Muscle of arm (tissue), 12 donors: ENCODE data around the gene SPACA7. TPM values are rescaled to one million over a fixed set of nuclear protein-coding genes. Genes with fewer than 3 reads are reported as not detected.
A peak's percentile ranks its signal among the peaks of the same experiment; 100 is the strongest.
"Not testable (repeated sequence)": the region's sequence is repeated elsewhere in the genome, so short reads cannot be mapped to it uniquely, and the experiment has no call there.

Experiments used
- DNase-seq: peaks from one replicate; pipeline ENCODE4 v3.0.0-alpha.2; 2013
- polyA plus RNA-seq, 12 donors: library from polyadenylated mRNA; unstranded; fragments of 120-200 nt; gene quantifications; one replicate each; pipeline ENCODE4 v1.2.1, GENCODE V29; 2013; ENCODE audit not compliant: insufficient read length in 12 of 12

The SPACA7 gene
- polyA plus RNA-seq, 12 donors = not detected

DNA sequence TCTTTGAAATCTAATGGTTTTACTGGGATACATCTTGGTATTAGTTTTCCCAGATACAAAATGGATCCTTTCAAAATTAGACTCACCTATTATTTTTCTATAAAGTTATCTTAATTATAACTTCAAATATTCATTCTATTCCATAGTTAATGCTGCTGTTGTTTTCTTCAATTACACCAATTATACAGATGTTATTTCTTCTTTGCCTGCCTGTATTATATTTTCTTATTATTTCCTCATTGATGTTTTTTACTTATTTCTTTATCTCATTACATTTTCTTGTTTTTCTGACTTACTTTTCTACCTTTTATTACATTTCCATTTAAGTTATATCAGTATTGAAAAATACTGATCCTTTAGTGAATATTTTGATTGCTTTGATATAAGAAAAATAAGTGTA is 40.9 kb downstream of the SPACA7 start:
- no peak for DNase-seq

- no peak for DNase-seq
Observed at GRCh38 chr13:112424098-112424497, 47.9 kb downstream of the SPACA7 start.

DNA sequence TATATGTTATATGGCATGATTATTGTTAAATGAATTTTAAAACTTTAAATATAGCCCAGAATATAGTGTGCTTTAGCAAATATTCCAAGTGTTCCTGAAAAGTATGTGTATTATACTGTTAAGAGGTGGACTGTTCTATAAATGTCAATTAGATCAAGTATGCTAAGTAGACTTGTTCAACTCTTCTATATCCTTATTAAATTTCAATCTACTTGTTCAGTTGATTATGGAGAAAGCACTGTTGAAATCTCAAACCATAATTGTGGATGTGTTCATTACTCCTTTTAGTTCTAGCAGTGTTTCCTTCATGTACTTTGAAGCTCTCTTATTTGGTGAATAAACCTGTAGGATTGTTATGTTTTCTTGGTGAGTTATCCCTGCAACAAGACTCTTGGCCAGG is 52.5 kb downstream of the SPACA7 start:
- no peak for DNase-seq

DNA sequence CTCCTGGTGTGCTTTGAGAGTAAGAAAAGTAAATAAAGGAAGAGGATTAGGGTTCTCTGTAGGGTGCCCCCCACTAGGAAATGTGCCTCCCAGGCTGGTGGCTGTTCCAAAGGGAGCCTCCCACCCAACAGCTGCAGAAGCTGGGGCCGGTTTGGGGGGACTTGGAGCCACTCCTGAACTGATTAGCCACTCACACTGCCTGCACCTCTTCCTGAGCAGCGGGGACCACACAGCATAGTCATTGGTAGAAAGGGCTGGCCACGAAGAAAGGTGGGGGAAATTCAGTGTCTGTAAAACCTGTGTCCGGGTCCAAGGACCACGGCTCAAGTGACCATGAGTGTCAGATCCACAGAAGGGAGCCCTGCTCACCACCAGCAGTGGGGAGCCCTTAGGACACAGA is 55.6 kb downstream of the SPACA7 start:
- DNase-seq = no peak

DNA sequence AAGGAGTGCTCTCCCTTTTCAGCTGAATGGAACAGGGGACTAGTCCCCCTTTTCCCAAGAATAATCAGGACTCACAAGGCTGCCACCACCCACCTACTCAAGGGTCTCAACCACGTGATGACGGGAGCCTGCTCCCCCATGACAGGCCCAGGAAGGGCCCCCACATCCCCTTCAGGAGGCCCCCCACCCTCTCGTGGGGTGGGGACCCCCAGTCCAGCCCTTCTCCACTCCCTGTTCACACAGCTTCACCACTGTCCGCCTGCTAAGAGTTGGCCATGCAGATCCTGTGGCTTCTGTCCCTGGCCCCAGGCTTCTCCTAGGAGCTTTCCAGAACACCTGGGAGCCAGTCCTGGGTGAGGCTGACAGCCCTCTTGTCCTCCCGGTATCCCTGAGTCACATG is 56.6 kb downstream of the SPACA7 start:
- not testable (repeated sequence) for DNase-seq

DNA sequence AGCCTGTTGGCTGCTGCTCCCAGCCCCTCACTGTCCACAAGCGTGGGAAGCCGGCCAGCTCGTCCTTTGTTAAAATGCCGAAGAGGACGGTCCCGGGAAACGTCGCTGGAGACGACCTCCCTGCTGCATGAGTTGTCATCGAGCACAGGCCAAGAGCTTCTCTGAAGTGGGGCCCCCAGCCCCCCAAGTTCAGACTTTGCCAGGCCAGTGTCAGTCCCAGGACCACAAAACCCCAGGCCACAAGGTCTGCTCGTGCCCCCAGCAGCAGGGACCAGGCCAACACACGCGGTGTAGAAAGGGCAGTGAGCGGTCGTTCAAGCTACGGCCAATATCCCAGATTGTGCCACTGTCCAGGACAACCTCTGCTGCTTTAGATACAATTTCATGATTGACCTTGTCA is 57.4 kb downstream of the SPACA7 start:
- not testable (repeated sequence) for DNase-seq

GRCh38 chr13:112434032-112434431 is 57.9 kb downstream of the SPACA7 start:
- DNase-seq = no peak

GRCh38 chr13:112434937-112435523 is 58.9 kb downstream of the SPACA7 start:
- no peak for DNase-seq

GRCh38 chr13:112435973-112436372 is 59.8 kb downstream of the SPACA7 start:
- no peak for DNase-seq

DNA sequence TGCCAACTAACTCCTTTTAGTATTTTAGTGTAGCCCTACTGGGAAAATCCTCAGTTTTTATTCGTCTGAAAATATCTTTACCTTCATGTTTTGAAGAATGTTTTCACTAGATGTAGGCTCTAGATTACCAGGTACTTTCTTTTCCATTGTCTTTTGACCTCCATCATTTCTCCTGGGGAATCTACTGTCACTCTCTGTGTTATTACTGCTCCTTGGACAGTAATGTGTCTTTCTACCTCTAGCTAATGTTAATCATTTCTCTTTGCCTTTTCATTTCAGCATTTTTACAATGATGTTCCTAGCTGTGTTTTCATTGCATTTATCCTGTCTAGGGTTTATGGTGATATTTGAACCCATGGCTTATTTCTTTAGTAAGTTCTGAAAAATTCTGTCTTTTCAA is 61.9 kb downstream of the SPACA7 start:
- no peak for DNase-seq

GRCh38 chr13:112438515-112438914 is 62.4 kb downstream of the SPACA7 start:
- DNase-seq = no peak

DNA sequence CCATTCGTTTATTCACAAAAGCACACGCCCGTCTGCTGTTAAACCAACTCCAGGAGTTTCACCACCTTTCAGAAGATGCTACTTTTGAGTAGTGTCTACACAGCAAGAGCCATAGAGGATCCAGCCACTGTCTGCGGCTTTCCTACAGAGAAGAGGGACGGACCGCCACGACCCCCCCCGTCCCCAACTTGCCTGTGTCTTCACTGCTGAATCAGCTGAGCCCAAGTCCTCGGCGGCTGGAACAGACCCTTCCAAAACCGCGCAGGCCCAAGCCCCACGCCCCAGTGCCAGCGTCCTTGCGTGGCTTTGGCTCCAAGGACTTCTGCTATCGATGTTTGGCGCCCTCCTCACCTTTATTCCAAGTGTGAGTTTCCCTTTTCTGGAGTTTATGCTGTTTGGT is 65.1 kb downstream of the SPACA7 start:
- no peak for DNase-seq

DNA sequence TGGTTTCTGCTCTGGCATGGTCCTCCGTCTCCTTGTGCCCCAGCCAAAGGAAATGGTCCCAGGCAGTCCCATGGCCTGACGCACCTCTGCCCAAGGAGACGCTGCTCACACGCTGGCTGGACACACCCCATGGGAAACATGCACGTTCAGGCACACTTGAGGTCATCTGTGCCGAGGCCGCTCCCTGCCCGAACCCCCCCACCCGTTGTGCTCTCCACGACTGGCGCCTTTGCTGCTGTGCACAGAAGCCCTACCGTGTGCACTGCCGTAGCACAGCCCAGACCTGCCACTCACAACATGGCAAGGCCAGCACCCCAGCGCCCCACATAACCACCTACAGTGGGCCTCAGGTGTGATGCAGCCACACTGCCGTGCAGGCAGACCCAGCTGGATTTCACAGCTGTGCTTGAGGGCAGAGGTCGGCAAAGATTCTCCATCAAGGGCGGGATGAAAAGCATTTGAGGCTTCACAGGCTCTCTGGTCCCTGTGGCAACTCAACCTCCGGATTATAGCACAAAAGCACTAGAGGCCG is 65.7 kb downstream of the SPACA7 start:
- no peak for DNase-seq

DNA sequence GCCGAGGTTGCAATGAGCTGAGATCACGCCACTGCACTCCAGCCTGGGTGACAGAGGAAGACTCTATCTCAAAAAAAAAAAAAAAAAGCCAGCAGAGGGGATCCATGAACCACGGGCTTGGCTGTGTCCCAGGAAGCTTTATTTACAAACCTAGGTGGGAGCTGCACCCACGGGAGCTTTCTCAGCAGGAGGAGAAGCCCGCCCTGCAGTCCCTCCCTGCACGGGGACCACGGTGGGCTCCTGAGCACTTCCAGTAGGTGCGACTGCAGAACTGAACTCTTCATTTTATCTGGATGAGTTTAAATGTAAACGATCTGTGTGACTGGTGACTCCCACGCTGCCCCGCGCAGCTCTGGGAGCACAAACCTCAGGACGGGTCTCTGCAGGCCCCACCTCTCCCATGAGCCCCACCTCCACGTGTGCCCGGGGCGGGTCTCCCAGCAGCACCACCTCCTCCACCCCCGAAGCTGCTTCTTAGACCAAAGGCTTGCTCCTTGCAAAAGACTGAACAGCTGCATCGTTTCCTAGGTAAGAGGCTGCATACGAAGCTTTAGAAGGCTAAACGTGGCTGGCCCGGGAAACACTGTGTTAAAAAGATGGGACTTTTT is 66.4 kb downstream of the SPACA7 start:
- no peak for DNase-seq

- DNase-seq = no peak
Observed at GRCh38 chr13:112443191-112443994, 67.2 kb downstream of the SPACA7 start.

- DNase-seq = peak; percentile 64
Observed at GRCh38 chr13:112443995-112444311, 67.8 kb downstream of the SPACA7 start.

DNA sequence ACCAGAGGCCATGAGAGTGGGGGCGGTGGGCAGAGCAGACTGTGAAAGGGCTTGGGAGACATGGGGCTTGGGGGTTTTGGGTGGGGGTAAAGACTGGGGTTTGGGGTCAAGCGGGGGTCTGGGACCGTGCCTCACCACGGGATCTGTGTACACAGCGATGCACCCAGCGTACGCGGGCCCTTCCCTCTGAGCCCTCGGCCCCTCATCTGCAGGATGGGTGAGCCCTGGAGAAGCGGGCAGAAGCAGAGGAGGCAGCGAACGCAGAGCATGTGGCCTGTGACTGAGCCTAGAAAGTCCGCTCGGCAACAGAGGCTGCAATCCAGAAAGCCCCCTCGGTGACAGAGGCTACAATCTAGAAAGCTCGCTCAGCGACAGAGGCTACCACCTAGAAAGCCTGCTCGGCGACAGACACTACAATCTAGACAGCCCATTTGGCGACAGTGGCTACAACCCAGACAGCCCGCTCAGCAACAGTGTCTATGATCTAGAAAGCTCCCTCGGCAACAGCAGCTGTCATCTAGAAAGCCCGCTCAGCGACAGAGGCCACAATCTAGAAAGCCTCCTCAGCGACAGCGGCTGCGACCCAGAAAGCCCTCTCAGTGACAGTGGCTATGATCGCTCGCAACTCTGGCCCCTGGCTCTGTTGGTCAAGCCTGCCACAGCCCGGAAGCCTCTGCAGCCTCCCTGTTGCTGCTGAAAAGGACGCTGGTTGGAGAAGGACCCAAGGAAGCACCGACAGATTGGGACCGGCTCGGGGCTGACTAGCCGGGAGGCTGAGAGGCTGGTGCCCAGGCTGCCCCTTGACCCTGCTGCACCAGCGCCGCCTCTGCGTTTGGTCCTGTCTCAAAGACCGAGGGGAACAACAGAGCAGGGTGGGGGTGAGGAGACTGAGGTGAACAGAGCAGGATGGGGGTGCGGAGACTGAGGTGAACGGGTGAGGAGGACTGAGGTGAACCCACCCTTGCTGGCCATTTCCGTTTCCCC is 68.6 kb downstream of the SPACA7 start:
- DNase-seq = no peak

DNA sequence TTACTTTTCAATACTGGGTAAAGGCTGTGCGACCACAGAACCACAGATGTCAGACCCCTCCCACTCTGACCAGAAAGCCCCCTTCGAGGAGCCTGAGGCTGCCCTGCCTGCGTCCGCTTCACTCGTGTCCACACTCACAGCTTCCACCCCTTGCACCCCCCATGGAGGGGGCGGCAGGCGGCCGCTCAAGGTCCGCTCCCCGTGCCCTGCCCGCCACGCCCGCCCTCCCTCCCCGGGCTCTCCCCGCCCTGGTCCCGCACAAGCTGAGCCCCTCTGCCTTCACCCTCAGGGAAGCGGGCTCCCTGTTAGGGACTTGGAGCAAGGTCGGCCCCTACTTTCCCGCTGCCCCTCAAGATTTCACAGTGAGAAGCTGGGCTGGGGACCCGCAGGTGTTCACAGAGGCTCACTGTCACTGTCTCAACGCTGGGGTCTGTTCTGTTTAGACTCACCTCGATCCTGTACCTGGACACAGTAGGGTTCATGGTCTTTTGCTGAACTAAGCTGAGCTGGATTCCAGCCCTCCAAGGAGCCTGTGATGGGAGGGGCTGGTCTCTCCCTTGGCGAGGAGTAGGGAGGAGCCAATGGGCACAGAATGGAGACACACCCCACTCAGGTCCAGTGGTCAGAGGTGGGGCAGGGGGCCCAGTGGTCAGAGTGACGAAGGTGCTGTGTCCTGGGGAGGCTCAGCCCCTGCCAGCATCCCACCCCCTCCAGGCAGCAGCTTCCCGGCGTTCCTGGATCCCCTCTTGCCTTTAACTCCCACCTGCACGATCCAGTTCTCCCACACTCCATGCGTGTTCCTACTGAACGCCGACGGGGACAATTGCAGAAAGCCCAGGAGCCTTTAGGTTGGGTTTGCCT is 69.5 kb downstream of the SPACA7 start:
- no peak for DNase-seq

GRCh38 chr13:112446347-112446861 is 70.2 kb downstream of the SPACA7 start:
- no peak for DNase-seq

DNA sequence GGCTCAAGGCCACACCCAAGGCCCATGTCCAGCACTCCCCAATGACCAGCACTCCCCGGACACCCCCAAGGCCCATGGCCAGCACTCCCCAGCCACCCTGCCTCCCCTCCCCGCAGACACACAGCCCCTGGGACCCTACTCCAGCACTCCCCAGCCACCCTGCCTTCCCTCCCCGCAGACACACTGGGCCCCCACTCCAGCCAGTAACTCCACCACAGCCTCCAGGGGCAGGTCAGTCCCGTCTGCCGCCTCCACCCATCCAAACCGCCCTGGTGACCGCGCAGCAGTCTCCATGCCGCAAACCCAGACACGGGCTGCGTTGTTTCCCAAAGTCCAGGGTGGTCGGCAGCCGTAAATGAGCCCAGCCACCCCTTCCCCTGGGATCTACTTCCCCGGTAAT is 70.7 kb downstream of the SPACA7 start:
- no peak for DNase-seq

GRCh38 chr13:112447306-112447705 is 71.2 kb downstream of the SPACA7 start:
- no peak for DNase-seq
